Measurements from ENCODE around the gene SUSD4.

Gene SUSD4

GRCh38 chr1:223248001-223248769, 115.8 kb downstream of the SUSD4 start:
- DNase-seq = no peak

- no peak for DNase-seq
Measured at GRCh38 chr1:223246476-223247112, 117.4 kb downstream of the SUSD4 start.

- no peak for DNase-seq
Measured at GRCh38 chr1:223245983-223246382, 118.0 kb downstream of the SUSD4 start.

- DNase-seq = no peak
Measured at GRCh38 chr1:223245411-223245810, 118.6 kb downstream of the SUSD4 start.

- no peak for DNase-seq
Measured at GRCh38 chr1:223244366-223245103, 119.4 kb downstream of the SUSD4 start.

GRCh38 chr1:223243441-223244050, 120.4 kb downstream of the SUSD4 start:
- no peak for DNase-seq

- DNase-seq = no peak
Measured at GRCh38 chr1:223242971-223243370, 121.0 kb downstream of the SUSD4 start.

- no peak for DNase-seq
Measured at GRCh38 chr1:223242382-223242955, 121.5 kb downstream of the SUSD4 start.

- DNase-seq = no peak
Measured at GRCh38 chr1:223240122-223240521, 123.9 kb downstream of the SUSD4 start.

- peak; percentile 23 for DNase-seq
Measured at GRCh38 chr1:223235091-223235490, 128.9 kb downstream of the SUSD4 start.

GRCh38 chr1:223234534-223234933, 129.4 kb downstream of the SUSD4 start:
- peak; percentile 7 for DNase-seq

- no peak for DNase-seq
Measured at GRCh38 chr1:223234170-223234514, 129.8 kb downstream of the SUSD4 start.

- DNase-seq = peak; percentile 38
Measured at GRCh38 chr1:223233410-223234169, 130.4 kb downstream of the SUSD4 start.

- DNase-seq = peak; percentile 12
Measured at GRCh38 chr1:223233019-223233409, 131.0 kb downstream of the SUSD4 start.

GRCh38 chr1:223231581-223231980, 132.4 kb downstream of the SUSD4 start:
- no peak for DNase-seq

GRCh38 chr1:223231011-223231572, 132.9 kb downstream of the SUSD4 start:
- DNase-seq = peak; percentile 20

- peak; percentile 54 for DNase-seq
Measured at GRCh38 chr1:223230161-223230881, 133.7 kb downstream of the SUSD4 start.

- peak; percentile 30 for DNase-seq
Measured at GRCh38 chr1:223229756-223230155, 134.2 kb downstream of the SUSD4 start.

- DNase-seq = peak; percentile 29
Measured at GRCh38 chr1:223228931-223229528, 134.9 kb downstream of the SUSD4 start.

- DNase-seq = no peak
Measured at GRCh38 chr1:223228201-223228600, 135.8 kb downstream of the SUSD4 start.

Data from stimulated activated CD8-positive, alpha-beta memory T cell treated with anti-CD3 and anti-CD28 coated beads, Interleukin-4, amount 100 ng/mL, for 48 hours (primary cell).